Left lung (tissue), 10 donors: ENCODE measurements around the gene KIRREL1. TPM values are rescaled to one million over a fixed set of nuclear protein-coding genes. Genes with fewer than 3 reads are reported as not detected.

Experiments
- ATAC-seq: fragments of 200-7000 bp; cut with Tn5 transposase; one replicate; pipeline ENCODE4 v1.9.1; 2020; ENCODE audit warnings: moderate library complexity
- DNase-seq, 4 donors: peaks; one replicate each; pipeline ENCODE4 v3.0.0-alpha.2; 2013 to 2020
- H3K27ac ChIP-seq, 2 donors: fragments of 200-600 bp; sonication (generic) in 1 of 2; one replicate each; pipeline versions ENCODE4 v1.5.0 to v1.8.0; 2020 to 2021
- H3K27me3 ChIP-seq, 2 donors: fragments of 200-600 bp; sonication (generic) in 1 of 2; one replicate each; pipeline versions ENCODE4 v1.5.0 to v1.8.0; 2020 to 2021
- H3K36me3 ChIP-seq, 2 donors: fragments of 200-600 bp; sonication (generic) in 1 of 2; one replicate each; pipeline versions ENCODE4 v1.5.0 to v1.8.0; 2020 to 2021
- H3K4me1 ChIP-seq, 2 donors: fragments of 200-600 bp; one replicate each; pipeline ENCODE4 v1.8.0; 2021
- H3K4me3 ChIP-seq, 2 donors: fragments of 200-600 bp; sonication (generic) in 1 of 2; one replicate each; pipeline versions ENCODE4 v1.5.0 to v1.8.0; 2020 to 2021; ENCODE audit warnings: mild to moderate bottlenecking in 1 of 2
- H3K9me3 ChIP-seq, 2 donors: fragments of 200-600 bp; sonication (generic) in 1 of 2; one replicate each; pipeline versions ENCODE4 v1.5.0 to v1.8.0; 2020 to 2021
- CTCF ChIP-seq, 2 donors: fragments of 200-600 bp; sonication (generic) in 1 of 2; IDR thresholded peaks; one replicate each; pipeline versions ENCODE4 v1.5.0 to v1.8.0; 2021; ENCODE audit warnings: antibody characterized with exemption in 2 of 2
- intact Hi-C, 2 donors: fragments of 100-400 bp; cut with DNase I; formaldehyde crosslinking; loops; one replicate each; pipeline versions ENCODE4 v1.11.2 to v1.14.2; 2022
- polyA plus RNA-seq, 6 donors: library from polyadenylated mRNA; unstranded; fragments of 120-200 nt; gene quantifications; one replicate each; pipeline ENCODE4 v1.2.1, GENCODE V29; 2013; ENCODE audit not compliant: insufficient read length in 6 of 6
- total RNA-seq, 2 donors: library from RNA; stranded (reverse); fragmentation: NEBNext Ultra II Directional; extraction: Animal tissue kit (Norgen Biotek cat#: 25700); gene quantifications; one replicate each; pipeline ENCODE4 v1.2.1, GENCODE V29; 2021
- donor health status: DM: no; HTN: yes; CAD: no.
- donor health status: DM: no; HTN: no; CAD: no.

Gene KIRREL1
- total and polyA plus RNA-seq, 8 donors: 44.6 to 67.6 (median 55.7) TPM

GRCh38 chr1:158102881-158103674 is 109.6 kb downstream of the KIRREL1 start:
- no peaks in the 10 kb centered on the region for H3K9me3 ChIP-seq
- H3K36me3 ChIP-seq: no peaks in the 10 kb centered on the region
- H3K4me3 ChIP-seq: no peak overlapping the region
- intact Hi-C loops: no loop called here
- no peak overlapping the region for H3K27ac ChIP-seq
- DNase-seq (no peak), ATAC-seq (no peak)
- no peaks in the 10 kb centered on the region for H3K4me1 ChIP-seq
- H3K27me3 ChIP-seq: peaks cover 0 to 11% of the 10 kb centered on the region in 2 donors
- no peak for TF ChIP-seq CTCF (IDR thresholded peaks at IDR 0.05)

- intact Hi-C loops: no loop called here
- DNase-seq: no peak
- no peaks in the 10 kb centered on the region for H3K9me3 ChIP-seq
- no peak overlapping the region for H3K27ac ChIP-seq
- TF ChIP-seq CTCF (IDR thresholded peaks at IDR 0.05): no peak
- H3K4me3 ChIP-seq: no peak overlapping the region
- H3K27me3 ChIP-seq: peaks cover 0 to 11% of the 10 kb centered on the region in 2 donors
- H3K4me1 ChIP-seq: no peaks in the 10 kb centered on the region
- no peak for ATAC-seq
- H3K36me3 ChIP-seq: no peaks in the 10 kb centered on the region
These were observed 110.5 kb downstream of the KIRREL1 start for GRCh38 chr1:158103861-158104522.

- Histone ChIP-seq H3K36me3 (no peaks in the 10 kb centered on the region), H3K27me3 (peaks cover 0 to 11% of the 10 kb centered on the region in 2 donors), H3K27ac (no peak overlapping the region), H3K4me3 (no peak overlapping the region), H3K9me3 (no peaks in the 10 kb centered on the region), H3K4me1 (no peaks in the 10 kb centered on the region)
- no peak for TF ChIP-seq CTCF (IDR thresholded peaks at IDR 0.05)
- DNase-seq (no peak), ATAC-seq (no peak)
- intact Hi-C loops: no loop called here
These were observed 111.4 kb downstream of the KIRREL1 start for GRCh38 chr1:158104891-158105290.

GRCh38 chr1:158105352-158106095 is 112.1 kb downstream of the KIRREL1 start:
- Histone ChIP-seq H3K4me1 (no peaks in the 10 kb centered on the region), H3K27me3 (peaks cover 0 to 11% of the 10 kb centered on the region in 2 donors), H3K36me3 (no peaks in the 10 kb centered on the region), H3K4me3 (no peak overlapping the region), H3K9me3 (no peaks in the 10 kb centered on the region), H3K27ac (no peak overlapping the region)
- no peak for TF ChIP-seq CTCF (IDR thresholded peaks at IDR 0.05)
- intact Hi-C loops: no loop called here
- ATAC-seq (no peak), DNase-seq (no peak)

GRCh38 chr1:158107916-158108315 is 114.5 kb downstream of the KIRREL1 start:
- H3K36me3 ChIP-seq: no peaks in the 10 kb centered on the region
- intact Hi-C loops: no loop called here
- H3K27ac ChIP-seq: no peak overlapping the region
- peaks cover 0 to under 1% of the 10 kb centered on the region in 2 donors for H3K4me1 ChIP-seq
- no peak for TF ChIP-seq CTCF (IDR thresholded peaks at IDR 0.05)
- DNase-seq (no peak), ATAC-seq (no peak)
- no peaks in the 10 kb centered on the region for H3K9me3 ChIP-seq
- H3K4me3 ChIP-seq: no peak overlapping the region
- peaks cover 2 to 30% of the 10 kb centered on the region in 2 donors for H3K27me3 ChIP-seq
